Stimulated activated naive CD4-positive, alpha-beta T cell (primary cell): ENCODE data around the gene VPS41.
A peak's percentile ranks its signal among the peaks of the same experiment; 100 is the strongest.
"Not testable (repeated sequence)": the region's sequence is repeated elsewhere in the genome, so short reads cannot be mapped to it uniquely, and the experiment has no call there.

Source experiments
- DNase-seq, 6 experiments: peaks; one replicate each; lab custom pipeline; 2025; lab: John Stamatoyannopoulos, UW

The VPS41 gene

GRCh38 chr7:38908759-38909335, at the start of gene VPS41:
VPS41 (minus strand) TSS chr7:38909191; CDS start chr7:38909174, 17 bp downstream.
- DNase-seq = peak; percentile 57 to 85 (median 75)

- DNase-seq = no peak
Measured at GRCh38 chr7:38955892-38956291, 46.9 kb upstream of the VPS41 start.

- no peak for DNase-seq
Measured at GRCh38 chr7:38953971-38954370, 45.0 kb upstream of the VPS41 start.

GRCh38 chr7:38953227-38953626, 44.2 kb upstream of the VPS41 start:
- no peak for DNase-seq

GRCh38 chr7:38951213-38951612, 42.2 kb upstream of the VPS41 start:
- DNase-seq = no peak

GRCh38 chr7:38950309-38950708, 41.3 kb upstream of the VPS41 start:
- DNase-seq = no peak

GRCh38 chr7:38947541-38947940, 38.5 kb upstream of the VPS41 start:
- DNase-seq = not testable (repeated sequence)

- no peak for DNase-seq
Measured at GRCh38 chr7:38942431-38943051, 33.5 kb upstream of the VPS41 start.

- DNase-seq = no peak
Measured at GRCh38 chr7:38940774-38941173, 31.8 kb upstream of the VPS41 start.

GRCh38 chr7:38938589-38938988, 29.6 kb upstream of the VPS41 start:
- DNase-seq = no peak

- DNase-seq = no peak
Measured at GRCh38 chr7:38938001-38938485, 29.1 kb upstream of the VPS41 start.

GRCh38 chr7:38936641-38937040, 27.6 kb upstream of the VPS41 start:
- DNase-seq = no peak

GRCh38 chr7:38934536-38934935, 25.5 kb upstream of the VPS41 start:
- DNase-seq = no peak

- no peak for DNase-seq
Measured at GRCh38 chr7:38934051-38934450, 25.1 kb upstream of the VPS41 start.

GRCh38 chr7:38932509-38933168, 23.6 kb upstream of the VPS41 start:
- peak in 2 of 6 experiments; percentile 0 to 1 for DNase-seq

- DNase-seq = no peak
Measured at GRCh38 chr7:38929460-38930171, 20.6 kb upstream of the VPS41 start.

GRCh38 chr7:38928506-38928905, 19.5 kb upstream of the VPS41 start:
- no peak for DNase-seq

- DNase-seq = no peak
Measured at GRCh38 chr7:38927751-38928150, 18.8 kb upstream of the VPS41 start.

GRCh38 chr7:38920731-38921130, 11.7 kb upstream of the VPS41 start:
- no peak for DNase-seq

- no peak for DNase-seq
Measured at GRCh38 chr7:38916396-38916795, 7.4 kb upstream of the VPS41 start.

- DNase-seq = no peak
Measured at GRCh38 chr7:38909870-38910269, 879 bp upstream of the VPS41 start.

- DNase-seq = no peak
Measured at GRCh38 chr7:38907766-38908165, 1.2 kb downstream of the VPS41 start.

- DNase-seq = no peak
Measured at GRCh38 chr7:38907066-38907465, 1.9 kb downstream of the VPS41 start.
